PC-3 (cell line): ENCODE measurements around the gene TIPARP. TPM values are rescaled to one million over a fixed set of nuclear protein-coding genes. Genes with fewer than 3 reads are reported as not detected.

ENCODE experiments used
- ATAC-seq: fragments of 200-7000 bp; cut with Tn5 transposase; 2 replicates; pipeline ENCODE4 v1.9.1; 2020; ENCODE audit warnings: mild to moderate bottlenecking, moderate library complexity
- BruUV-seq: library from RNA; stranded (reverse); fragments of 400-500 nt; replicated peaks from 2 replicates; lab custom pipeline; 2021; lab: Mats Ljungman, UMichigan
- CTCF ChIA-PET: fragments of 300-600 bp; sonication (Branson Sonifier 250); formaldehyde crosslinking; loops from one replicate; lab custom pipeline; 2022; ENCODE audit warnings: antibody characterized with exemption; lab: Charles Lee
- POLR2A ChIA-PET: fragments of 300-600 bp; sonication (Branson Sonifier 250); formaldehyde crosslinking; loops from one replicate; lab custom pipeline; 2022; ENCODE audit warnings: antibody characterized with exemption; ENCODE audit not compliant: unreplicated experiment; lab: Charles Lee
- DNase-seq: peaks from one replicate; pipeline ENCODE4 v3.0.0-alpha.2; 2015
- H2AFZ ChIP-seq: fragments of 300-600 bp; sonication (generic); 2 replicates; pipeline ENCODE4 v1.6.0; 2016; ENCODE audit warnings: antibody characterized with exemption, low read length
- H3F3A ChIP-seq: fragments of 300-600 bp; sonication (generic); one replicate; pipeline ENCODE4 v1.6.0; 2017; ENCODE audit warnings: antibody characterized with exemption, low read length, control low read depth, mild to moderate bottlenecking; ENCODE audit not compliant: unreplicated experiment
- H3K27ac ChIP-seq: fragments of 300-600 bp; sonication (generic); 2 replicates; pipeline ENCODE4 v1.5.1; 2016; ENCODE audit warnings: mild to moderate bottlenecking, low read length
- H3K27me3 ChIP-seq: fragments of 300-600 bp; sonication (generic); 2 replicates; pipeline ENCODE4 v1.6.1; 2016; ENCODE audit warnings: low read length, mixed read lengths
- H3K36me3 ChIP-seq: fragments of 300-600 bp; sonication (generic); 2 replicates; pipeline ENCODE4 v1.6.1; 2016; ENCODE audit warnings: low read depth, mixed run types, low read length, mixed read lengths
- H3K4me1 ChIP-seq: fragments of 300-600 bp; sonication (generic); 2 replicates; pipeline ENCODE4 v1.5.1; 2016; ENCODE audit warnings: low read length; ENCODE audit not compliant: insufficient read depth
- H3K4me2 ChIP-seq: fragments of 300-600 bp; sonication (generic); 2 replicates; pipeline ENCODE4 v1.6.0; 2016; ENCODE audit warnings: low read length
- H3K4me3 ChIP-seq: fragments of 300-600 bp; sonication (generic); 2 replicates; pipeline ENCODE4 v1.5.1; 2016; ENCODE audit warnings: mild to moderate bottlenecking, low read length, mixed read lengths
- H3K79me2 ChIP-seq: fragments of 300-600 bp; sonication (generic); 2 replicates; pipeline ENCODE4 v1.6.1; 2017; ENCODE audit warnings: low read length, mixed read lengths
- H3K9ac ChIP-seq: fragments of 300-600 bp; sonication (generic); 2 replicates; pipeline ENCODE4 v1.6.0; 2016; ENCODE audit warnings: mild to moderate bottlenecking, low read length
- H3K9me2 ChIP-seq: fragments of 300-600 bp; sonication (generic); replicated peaks from 2 replicates; pipeline ENCODE4 v1.6.1; 2016; ENCODE audit warnings: mixed run types, low read length, mixed read lengths
- H3K9me3 ChIP-seq: fragments of 300-600 bp; sonication (generic); 2 replicates; pipeline ENCODE4 v1.6.1; 2016; ENCODE audit warnings: low read length, mixed read lengths
- H4K20me1 ChIP-seq: fragments of 300-600 bp; sonication (generic); 2 replicates; pipeline ENCODE4 v1.6.1; 2016; ENCODE audit warnings: low read length, mixed read lengths
- EZH2 ChIP-seq: fragments of 300-600 bp; sonication (generic); IDR thresholded peaks from one replicate; pipeline ENCODE4 v1.6.1; 2017; ENCODE audit warnings: antibody characterized with exemption, mild to moderate bottlenecking, low read length; ENCODE audit not compliant: unreplicated experiment
- EZH2phosphoT487 ChIP-seq: fragments of 300-600 bp; sonication (generic); IDR thresholded peaks from 2 replicates; pipeline ENCODE4 v1.6.1; 2018; ENCODE audit warnings: mild to moderate bottlenecking, antibody characterized with exemption, low read length, borderline replicate concordance
- intact Hi-C: fragments of 100-400 bp; cut with micrococcal nuclease; formaldehyde crosslinking; loops from 2 replicates; pipeline ENCODE4 v1.9.0; 2023
- total RNA-seq: library from RNA; depleted of rRNA; stranded (reverse); fragments of >200 nt; gene quantifications from 2 replicates; pipeline ENCODE4 v1.2.3, GENCODE V29; 2014
- TF ChIP-seq, protein P1 (sequence below): fragments of 300-600 bp; sonication (generic); conservative IDR thresholded peaks from 2 replicates; pipeline ENCODE4 v1.5.1; 2017; ENCODE audit warnings: antibody characterized with exemption, low read depth, mild to moderate bottlenecking, low read length

Gene TIPARP
- total RNA-seq, 1 experiment from 2014 or later, result 84.7 TPM

DNA sequence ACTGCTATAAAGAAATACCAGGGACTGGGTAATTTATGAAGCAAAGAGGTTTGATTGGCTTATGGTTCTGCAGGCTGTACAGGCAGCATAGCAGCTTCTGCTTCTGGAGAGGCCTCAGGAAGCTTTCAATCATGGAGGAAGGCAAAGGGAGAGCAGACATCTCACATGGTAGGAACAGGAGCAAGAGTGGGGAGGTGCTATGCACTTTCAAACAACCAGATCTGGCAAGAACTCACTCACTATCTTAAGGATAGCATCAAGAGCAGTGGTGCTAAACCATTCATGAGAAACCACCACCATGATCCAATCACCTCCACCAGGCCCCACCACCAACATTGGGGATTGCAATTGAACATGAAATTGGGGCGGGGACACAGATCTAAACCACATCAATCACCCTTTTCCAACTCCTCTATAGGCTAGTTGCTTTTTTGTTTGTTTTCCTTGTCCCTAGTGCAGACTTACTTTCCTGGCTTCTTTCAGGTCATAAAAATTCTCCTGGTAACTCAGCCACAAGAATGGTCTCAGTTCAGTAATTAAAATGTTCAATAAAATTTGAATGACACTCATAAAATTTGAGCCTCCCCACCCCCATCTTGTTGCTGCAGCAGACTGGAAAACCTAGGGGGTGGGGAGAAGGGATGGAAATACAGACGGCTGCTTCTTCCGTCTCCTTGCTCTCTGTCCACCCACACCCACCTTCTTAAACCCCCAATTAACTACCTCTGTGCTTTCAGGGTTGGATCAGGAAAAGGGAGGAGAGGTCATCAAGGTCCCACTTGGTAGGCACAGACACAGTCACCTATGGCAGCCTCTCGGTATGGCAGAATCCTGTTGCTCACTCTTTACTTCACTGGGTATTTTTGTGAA lies 16.3 kb upstream of the TIPARP start:
- no peak overlapping the region for H3K4me2 ChIP-seq
- H3K4me1 ChIP-seq, result no peaks in the 10 kb centered on the region
- DNase-seq, result no peak
- ChIA-PET CTCF (no interaction called here), POLR2A (no interaction called here)
- no peak for ATAC-seq
- H3K27ac ChIP-seq, result no peak overlapping the region
- H3K9ac ChIP-seq, result no peak overlapping the region
- TF ChIP-seq, protein P1, sequence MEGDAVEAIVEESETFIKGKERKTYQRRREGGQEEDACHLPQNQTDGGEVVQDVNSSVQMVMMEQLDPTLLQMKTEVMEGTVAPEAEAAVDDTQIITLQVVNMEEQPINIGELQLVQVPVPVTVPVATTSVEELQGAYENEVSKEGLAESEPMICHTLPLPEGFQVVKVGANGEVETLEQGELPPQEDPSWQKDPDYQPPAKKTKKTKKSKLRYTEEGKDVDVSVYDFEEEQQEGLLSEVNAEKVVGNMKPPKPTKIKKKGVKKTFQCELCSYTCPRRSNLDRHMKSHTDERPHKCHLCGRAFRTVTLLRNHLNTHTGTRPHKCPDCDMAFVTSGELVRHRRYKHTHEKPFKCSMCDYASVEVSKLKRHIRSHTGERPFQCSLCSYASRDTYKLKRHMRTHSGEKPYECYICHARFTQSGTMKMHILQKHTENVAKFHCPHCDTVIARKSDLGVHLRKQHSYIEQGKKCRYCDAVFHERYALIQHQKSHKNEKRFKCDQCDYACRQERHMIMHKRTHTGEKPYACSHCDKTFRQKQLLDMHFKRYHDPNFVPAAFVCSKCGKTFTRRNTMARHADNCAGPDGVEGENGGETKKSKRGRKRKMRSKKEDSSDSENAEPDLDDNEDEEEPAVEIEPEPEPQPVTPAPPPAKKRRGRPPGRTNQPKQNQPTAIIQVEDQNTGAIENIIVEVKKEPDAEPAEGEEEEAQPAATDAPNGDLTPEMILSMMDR, result no peak
- no peak for TF ChIP-seq EZH2phosphoT487
- TF ChIP-seq EZH2, result no peak
- H2AFZ ChIP-seq, result no peak overlapping the region
- H3K27me3 ChIP-seq, result no peaks in the 10 kb centered on the region
- no peaks in the 10 kb centered on the region for H3F3A ChIP-seq
- no TSS peak for BruUV-seq
- intact Hi-C loops, result no loop called here
- no peak overlapping the region for H3K4me3 ChIP-seq
- no peaks in the 10 kb centered on the region for H4K20me1 ChIP-seq
- no peaks in the 10 kb centered on the region for H3K9me2 ChIP-seq
- H3K36me3 ChIP-seq, result no peaks in the 10 kb centered on the region
- H3K79me2 ChIP-seq, result no peaks in the 10 kb centered on the region
- H3K9me3 ChIP-seq, result no peaks in the 10 kb centered on the region

DNA sequence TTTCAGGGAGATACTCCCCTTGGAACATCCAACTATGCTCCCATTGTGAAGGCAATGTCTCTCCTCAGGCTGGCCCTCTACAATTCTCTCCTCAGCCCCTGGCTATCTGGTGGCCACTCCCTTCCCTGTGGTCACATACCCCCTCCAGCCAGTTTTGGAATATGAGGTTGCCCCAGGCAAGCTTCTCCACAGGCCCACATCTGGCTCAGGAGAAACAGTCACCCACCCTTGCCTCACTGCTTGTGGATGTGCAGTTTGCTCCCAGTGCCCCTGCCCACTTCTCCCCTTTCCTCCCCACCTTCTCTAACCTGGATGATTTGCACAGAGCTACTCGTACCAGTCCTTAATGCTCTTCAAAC lies 15.7 kb upstream of the TIPARP start:
- Histone ChIP-seq H3K4me1 (no peaks in the 10 kb centered on the region), H3K9me3 (no peaks in the 10 kb centered on the region), H3K27ac (no peak overlapping the region), H3K27me3 (no peaks in the 10 kb centered on the region), H3K4me2 (no peak overlapping the region), H3K79me2 (no peaks in the 10 kb centered on the region), H3K9me2 (no peaks in the 10 kb centered on the region), H3F3A (no peaks in the 10 kb centered on the region), H3K9ac (no peak overlapping the region), H2AFZ (no peak overlapping the region), H4K20me1 (no peaks in the 10 kb centered on the region), H3K4me3 (no peak overlapping the region), H3K36me3 (no peaks in the 10 kb centered on the region)
- intact Hi-C loops, result no loop called here
- ChIA-PET CTCF (no interaction called here), POLR2A (no interaction called here)
- DNase-seq, result no peak
- no TSS peak for BruUV-seq
- no peak for ATAC-seq
- TF ChIP-seq, protein P1, result no peak
- TF ChIP-seq EZH2phosphoT487, result no peak
- TF ChIP-seq EZH2, result no peak

DNA sequence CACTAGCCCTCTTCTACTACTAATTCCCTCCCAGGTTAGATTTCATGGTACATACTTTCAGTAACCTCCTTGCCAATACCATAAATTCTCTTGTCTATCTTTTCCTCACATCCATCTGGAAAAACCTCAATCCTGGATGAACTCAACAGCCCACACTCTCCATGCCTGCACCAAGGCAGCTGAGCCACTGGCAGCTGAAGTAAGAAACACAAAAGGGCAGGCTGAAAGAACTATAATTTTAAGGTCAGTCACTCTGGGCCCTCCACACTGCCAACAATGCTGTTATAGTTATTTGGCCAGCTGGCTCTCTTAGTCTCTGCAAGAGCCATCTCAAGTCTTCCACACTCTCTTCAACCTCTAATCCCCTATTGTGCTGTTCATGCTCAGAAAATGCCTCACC lies 15.1 kb upstream of the TIPARP start:
- DNase-seq (no peak), ATAC-seq (no peak)
- Histone ChIP-seq H3K9me3 (no peaks in the 10 kb centered on the region), H3K27me3 (no peaks in the 10 kb centered on the region), H2AFZ (no peak overlapping the region), H3K36me3 (no peaks in the 10 kb centered on the region), H3K9ac (no peak overlapping the region), H4K20me1 (no peaks in the 10 kb centered on the region), H3F3A (no peaks in the 10 kb centered on the region), H3K79me2 (no peaks in the 10 kb centered on the region), H3K27ac (no peak overlapping the region), H3K4me1 (no peaks in the 10 kb centered on the region), H3K4me3 (no peak overlapping the region), H3K4me2 (no peak overlapping the region), H3K9me2 (no peaks in the 10 kb centered on the region)
- POLR2A ChIA-PET, result no interaction called here
- intact Hi-C loops, result no loop called here
- TF ChIP-seq EZH2phosphoT487 (no peak), EZH2 (no peak)
- TF ChIP-seq, protein P1, result no peak
- CTCF ChIA-PET, result no interaction called here
- no TSS peak for BruUV-seq
